NCI-H524 treated with DMSO at 0.1 percent for 48 hours (cell line): ENCODE measurements around the gene SNX9.

Source experiments
- DNase-seq: peaks from one replicate; lab custom pipeline; 2025; lab: John Stamatoyannopoulos, UW

Gene SNX9

DNA sequence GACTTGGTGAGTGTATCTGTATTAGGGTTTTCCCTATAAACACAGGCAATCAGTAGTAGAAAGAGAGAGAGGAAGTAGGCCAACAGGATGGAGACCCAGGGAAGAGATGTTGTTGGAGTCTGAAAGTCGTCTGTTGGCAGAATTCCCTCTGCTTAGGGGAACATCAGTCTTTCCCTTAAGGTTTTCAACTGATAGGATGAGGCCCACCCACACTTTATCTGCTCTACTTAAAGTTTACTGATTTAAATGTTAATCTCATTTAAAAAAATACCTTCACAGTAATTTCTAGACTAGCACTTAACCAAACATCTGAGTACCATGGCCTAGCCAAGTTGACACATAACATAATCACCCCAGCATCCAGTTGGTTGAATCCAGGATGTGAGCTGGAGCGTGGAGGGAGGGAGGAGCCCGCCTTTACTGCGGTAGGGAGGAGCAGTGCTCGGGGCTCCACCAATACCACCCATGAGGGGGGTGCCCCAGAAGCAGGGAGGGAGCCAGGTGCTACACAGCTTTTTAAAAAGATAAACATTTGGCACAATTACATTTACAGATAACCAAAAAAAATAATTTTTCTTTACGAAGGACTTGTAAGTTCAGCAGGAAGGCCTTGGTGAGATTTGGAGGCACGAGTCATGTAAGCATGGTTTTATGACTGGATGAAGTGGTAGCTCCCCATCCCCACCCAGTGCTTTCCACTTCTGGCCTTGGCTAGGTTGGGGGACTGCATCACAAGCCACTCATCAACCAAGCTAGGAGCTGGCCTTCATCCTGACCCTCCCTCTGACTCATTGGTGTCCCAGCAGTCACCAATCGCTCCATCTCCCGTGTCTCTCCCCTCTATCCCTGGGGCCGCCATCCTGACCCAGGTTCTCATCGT lies 18.4 kb upstream of the SNX9 start:
- DNase-seq: no peak

DNA sequence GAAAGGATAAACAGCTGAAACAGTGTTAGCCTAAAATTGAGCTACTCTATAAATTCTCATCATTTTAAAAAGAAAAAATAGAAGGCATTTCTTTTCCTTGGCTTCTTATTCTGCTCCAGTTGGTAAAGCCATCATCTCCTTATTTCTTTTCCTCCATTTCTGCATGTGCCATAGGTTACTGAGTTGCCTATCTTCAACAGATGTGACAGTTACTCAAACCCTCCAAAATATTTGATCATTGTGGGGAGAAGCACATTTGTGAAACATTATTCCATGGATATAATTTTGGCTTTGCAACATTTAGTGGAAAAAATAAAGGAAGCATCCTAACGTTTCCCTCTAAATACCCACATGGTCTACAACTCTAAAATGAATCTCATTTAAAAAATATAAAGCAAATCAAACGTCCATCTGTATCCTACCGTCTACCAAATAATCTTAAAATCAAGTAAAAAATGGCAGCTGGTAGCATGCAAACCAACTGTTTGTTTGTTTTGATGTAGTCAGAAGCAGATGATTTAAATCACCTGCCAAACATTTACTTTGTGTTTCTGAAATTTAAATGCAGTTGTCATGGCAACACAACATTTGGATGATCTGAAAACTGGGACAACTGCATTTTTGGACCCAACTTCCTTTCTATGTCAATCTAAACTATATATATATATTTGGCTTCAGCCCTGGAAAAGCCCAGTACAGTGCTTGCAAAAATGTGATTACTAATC lies 16.8 kb upstream of the SNX9 start:
- DNase-seq: no peak

DNA sequence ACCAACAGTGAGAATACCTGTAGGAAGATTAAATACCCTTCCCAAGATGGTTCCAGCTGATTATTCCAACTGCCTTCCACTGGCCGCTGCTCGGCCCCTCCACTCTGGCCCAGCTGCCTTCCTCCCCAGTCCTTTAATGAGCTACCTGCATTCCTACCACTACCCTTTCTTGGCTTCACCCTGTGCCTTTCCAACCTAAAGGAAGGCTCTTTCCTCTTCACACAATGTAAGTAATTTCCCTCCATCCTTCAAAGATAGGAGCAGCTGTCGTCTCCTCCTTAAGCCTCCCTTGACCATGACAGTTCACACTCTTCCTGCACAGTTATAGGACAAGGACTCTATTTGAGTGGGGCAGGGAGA lies 16.2 kb upstream of the SNX9 start:
- no peak for DNase-seq

DNA sequence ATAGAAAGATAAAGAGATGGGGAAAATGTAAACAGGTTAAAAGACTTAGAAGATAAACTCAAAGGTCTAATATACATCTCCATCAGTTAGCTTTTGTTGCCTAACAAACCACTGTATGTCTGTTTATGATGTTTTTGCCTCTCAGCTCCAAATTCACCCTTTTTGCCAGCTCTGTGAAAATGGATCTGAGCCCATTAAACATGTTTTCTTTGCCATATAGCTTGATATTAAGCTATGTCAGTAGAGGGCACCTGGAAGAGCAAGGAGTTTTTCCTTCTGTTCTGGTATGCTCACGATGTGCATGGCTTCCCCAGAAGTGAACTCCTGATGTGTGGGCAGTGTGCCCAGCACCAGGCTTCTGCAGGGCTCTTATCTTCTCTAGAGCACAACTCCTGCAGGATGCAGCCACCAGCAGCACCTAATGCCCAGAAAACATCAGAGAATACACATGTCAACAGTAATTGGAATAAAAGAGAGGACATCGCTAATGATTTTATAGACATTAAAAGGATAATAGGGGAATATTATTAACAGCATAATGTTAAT lies 14.6 kb upstream of the SNX9 start:
- no peak for DNase-seq

DNA sequence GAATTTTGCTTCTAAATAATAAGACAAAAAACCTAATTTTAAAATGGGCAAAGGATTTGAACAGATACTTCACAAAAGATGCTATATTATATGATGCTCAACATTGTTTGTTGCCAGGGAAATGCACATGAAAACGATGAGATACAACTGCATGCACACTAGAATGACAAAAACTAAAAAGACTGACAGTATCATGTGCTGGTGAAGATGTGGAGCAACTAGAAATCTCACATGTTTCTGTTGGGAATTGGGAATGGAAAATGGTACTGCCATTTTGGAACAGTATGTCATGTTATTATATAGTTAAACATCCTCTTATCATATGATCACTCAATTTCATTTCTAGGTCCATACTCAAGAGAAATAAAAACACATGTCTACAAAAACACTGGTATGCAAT lies 13.4 kb upstream of the SNX9 start:
- DNase-seq: no peak

DNA sequence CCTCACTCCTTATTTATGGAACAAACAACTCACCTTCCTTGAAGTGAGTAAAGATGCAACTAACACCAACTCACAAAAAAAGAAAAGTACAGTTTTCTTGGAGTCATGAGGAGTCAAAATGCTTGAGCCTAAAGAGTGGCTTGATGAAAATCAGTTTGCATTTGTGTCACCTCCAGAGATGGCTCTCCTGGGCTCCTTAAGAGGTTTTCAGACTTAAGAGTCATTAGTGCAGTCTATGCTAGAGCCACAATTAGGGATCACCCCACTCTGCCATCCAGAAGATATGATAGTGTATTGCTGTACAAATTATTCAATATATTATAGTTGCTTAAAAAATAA lies 11.9 kb upstream of the SNX9 start:
- DNase-seq: no peak

DNA sequence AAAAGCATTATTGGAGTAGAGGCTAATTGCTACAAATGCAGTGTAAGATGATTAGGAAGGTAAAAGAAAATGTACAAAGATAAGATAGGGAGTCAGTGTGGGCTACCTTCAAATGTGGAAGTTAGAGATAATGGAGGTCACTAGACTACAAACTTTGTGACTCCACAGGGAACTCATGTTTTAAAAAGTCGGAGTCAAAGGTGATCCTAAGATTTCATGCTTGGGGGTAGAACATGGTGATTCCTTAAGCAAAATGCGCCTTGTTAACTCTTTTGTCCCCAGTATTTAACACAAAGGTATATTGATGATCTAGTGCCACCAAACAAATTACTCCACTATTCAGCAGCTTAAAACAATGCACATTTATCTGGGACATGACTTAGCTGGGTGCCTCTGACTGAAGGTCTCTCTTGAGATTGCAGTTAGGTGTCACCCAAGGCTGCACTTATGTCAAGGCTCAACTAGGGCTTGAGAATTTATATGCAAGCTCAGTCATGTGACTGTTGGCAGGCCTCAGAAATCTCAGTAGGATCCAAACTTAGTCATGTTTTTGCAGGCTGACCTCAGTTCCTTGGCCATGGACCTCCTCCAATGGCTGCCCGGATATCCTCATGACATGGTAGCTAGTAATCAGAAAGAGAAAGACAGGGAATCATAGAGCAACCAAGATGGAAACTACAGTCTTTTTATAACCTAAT lies 11.4 kb upstream of the SNX9 start:
- DNase-seq: no peak

DNA sequence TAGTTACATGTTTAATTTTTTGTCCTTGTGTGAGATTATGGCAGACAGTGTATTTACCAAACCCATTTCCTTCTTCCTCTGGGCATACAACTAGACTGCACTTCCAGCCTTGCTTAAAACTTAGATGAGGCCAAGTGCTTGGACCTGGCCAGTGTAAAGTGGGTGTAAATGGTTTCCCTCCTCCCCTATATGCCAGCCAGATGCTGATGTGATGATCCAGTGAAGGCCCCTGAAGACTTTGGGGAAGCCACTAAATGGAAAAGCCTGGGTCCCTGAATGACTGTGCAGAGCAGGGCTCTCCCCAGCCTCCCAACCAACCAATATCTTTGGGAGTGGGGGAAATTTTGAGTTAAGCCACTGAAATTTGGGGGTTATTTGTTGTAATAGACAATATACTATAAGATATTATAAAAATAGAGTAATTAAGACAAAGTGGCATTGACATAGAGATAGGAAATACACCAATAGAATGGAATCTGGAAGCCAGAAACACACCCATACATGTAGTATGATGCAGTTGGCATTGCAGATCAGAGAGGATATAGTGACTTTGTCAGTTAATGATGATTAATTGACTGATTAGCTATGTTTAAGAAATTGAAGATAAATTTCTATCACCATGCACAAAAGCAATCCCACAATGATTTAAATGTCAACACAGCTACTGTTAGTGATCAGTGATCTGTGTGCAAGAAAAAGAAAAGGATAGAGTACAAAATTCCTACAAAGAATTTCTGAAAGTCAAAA lies 10.4 kb upstream of the SNX9 start:
- no peak for DNase-seq

DNA sequence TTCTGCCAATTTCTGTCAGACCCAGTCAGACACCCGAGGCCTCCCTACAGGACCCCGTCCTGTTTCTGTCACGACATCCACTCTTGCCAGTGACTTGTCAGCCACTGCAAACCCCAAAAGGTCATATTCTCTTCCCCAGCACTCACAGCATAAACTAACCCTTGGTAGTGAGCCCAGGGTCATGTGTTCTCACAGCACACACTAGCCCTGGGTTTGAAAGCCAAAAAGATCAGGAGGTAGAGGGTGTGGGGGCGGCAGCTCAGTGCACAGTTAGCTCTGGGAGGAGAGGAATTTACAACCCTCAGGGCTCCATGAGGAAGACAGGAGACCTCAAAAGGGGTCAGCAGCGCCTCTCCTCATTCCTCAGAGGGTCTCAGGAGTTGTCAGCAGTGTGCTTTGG lies 9.9 kb upstream of the SNX9 start:
- no peak for DNase-seq

DNA sequence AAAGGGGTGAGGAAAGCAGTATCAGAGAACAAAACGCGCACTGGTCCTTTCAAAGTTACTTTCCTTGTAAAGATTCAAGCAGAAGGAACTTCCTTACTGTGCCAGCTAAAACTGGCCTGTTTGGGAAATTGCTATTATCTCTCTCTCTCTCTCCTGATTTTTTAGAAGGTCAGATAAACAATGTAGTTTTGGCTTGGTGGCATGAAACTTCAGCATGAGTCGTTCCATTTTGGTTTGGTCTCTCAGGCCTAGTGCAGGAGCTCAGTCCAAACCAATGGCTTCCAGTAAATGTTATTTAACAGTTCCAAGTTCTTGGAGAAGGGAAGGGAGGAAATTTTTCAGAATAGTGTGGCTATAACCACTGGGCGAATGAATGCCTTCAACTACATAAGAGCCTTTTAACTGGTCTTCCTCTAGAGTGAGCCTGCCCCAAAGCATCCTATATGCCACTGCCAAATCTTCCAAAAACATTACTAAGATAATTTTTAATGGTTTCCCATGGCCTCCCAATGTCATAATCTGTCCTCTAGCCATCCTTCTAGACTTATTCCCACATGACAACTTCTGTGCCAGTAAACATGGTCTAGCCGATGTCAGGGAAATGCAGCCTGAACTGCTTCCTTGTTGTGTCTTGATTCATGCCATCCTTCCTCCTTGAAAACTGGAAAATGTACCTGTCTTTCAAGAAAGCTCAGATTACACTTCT lies 9.1 kb upstream of the SNX9 start:
- no peak for DNase-seq

DNA sequence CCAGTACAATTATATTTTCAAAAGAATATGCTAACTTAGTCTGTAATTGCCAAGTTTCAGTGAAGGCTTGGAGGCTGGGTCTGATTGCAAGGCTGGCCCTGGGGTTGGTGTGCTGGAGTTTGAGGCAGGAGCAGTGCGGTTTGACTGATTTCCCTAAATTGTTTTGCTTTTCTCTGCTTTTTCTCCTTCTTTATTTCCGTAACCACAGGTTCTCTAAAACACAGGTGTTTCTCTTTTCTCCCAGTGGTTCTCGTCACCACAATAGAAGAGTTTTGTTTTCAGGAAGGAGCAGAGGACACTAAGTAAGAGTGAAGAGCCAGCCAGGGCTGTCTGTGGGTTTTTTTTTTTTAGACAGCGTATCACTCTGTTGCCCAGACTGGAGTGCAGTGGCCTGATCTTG lies 8.2 kb upstream of the SNX9 start:
- DNase-seq: no peak

DNA sequence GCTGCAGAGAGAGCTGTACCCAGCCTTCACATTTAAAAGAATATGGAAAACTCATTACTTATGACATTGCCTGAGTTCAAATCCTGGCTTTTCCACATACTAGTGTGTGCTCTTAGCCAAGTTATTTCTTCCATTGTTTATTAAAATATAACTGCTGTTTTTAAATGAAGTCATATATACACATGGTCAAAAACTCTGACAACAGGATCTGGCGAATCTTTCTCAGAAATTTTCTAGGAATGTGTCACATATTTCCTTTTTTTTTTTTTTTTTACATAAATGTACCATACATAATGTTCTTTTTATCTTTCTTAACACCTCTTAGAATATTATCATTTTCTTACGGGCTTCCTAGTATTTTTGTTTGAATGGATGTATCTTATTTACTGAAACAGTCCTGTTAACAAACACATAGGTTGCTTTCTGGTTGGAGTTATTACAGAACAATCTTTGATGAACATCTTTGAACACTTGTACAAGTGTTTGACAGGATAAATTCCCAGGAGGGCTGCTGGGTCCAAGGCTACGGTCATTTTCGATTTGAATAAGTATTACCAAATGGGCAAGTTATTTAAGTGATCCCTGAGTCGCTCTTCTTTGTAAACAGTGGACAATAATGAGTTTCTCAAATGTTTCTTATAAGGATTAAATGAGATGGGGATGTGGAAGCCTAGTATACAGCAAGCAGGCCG lies 1.6 kb upstream of the SNX9 start:
- DNase-seq: no peak

DNA sequence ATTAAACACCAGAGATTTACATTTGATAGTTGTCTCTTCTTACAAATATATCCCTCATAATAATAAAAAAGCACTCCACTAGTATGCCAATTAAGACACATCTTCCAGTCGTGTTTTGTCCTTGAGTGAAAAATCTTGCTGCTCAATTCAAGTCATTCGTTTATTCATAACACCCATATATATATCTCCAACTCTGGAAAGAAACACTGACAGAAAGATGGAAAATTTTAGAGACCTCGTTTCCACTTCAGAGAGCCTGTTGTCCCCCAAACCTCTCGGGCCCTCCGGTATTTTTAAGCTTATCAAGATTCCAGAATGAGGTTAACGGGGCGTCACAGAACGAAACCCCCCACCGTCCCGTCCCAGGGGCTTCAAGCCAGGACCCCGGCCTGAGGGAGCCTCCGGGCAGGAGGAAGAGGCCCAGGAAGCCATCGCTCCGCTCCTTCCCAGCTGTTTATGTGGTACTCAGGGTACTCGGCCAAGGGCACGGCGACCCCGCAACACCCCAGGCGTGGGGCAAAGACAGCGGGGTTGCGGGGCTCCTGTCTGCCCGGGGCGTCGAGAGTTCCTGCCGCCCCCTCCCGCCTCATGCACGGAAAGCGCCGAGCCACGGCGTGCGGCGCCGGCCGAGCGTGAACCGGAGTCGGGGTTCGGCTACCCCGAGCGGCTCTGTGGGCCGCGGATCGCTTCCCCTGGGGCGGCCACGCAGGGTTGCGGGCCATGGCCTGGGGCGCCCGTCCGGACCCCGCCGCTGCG lies 623 bp upstream of the SNX9 start:
- no peak for DNase-seq

DNA sequence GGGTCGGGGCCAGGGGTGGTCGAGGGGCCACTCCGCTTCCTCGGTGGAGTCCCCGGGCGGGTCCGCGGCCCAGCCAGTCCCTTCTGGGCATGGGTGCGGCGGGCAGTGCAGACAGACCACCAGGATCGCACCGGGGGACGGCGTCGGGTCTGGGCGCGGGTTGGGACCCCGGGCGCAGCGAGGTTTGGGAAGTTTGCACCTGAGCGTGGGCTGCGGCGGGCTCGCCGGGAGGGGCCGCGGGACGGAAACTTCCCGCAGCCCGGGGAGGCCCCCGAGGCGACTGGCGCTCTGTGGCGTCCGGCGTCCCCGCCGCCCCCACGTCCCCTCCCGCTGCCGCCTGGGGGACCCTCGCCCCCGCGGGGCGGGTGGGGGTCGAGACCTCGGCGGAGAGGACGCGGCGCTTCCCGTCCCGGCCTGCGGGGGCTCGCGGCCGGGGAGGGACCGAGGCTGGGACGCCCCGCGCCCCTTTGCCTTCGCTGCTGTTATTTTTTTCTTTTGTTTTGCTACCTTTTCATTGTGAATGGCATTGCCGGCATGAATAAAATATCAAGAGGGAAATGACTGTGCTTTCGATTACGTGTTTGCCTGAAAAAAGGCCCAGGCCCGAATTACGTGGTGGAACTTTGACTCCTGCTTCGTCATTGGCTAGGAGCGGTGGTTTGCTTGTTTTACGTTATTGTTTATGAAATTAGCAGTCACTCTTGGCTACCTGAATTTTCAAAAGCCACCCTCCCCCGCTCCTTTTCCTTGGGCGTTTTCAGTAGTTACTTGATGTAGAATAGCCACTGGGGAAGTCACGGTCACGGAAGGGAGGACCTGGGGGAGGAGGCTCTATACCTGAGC lies 703 bp downstream of the SNX9 start:
- no peak for DNase-seq

DNA sequence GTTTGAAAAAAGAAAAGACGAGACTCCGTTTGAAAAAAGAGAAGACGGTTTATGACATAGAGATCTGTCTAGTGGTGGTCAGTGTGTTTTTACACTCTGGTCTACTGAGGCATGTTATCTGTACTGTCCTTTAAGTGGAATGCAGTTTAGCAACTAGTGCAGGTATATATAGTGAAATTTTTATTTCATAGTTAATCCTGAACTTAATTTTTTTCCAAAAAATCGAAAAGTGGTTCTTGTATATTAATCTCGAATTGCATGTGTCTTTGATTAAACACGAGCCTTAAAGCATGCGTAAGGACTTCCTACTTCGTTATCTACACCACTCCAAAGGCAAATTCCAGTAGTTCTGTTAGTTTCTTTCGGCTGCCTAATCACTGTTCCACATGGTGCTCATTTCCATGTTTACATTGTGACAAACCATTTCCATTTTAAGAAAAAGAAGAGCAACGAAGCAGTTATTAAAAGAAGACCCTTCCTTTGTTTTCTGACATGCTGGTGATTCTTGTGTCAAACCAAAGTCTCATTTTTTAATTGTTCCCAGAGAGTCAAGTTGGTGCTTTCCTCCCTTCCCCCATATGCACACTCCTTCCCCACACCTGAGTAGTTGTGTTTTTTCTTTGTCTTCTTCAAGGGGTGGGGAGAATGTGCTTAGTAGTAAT lies 2.3 kb downstream of the SNX9 start:
- DNase-seq: no peak

DNA sequence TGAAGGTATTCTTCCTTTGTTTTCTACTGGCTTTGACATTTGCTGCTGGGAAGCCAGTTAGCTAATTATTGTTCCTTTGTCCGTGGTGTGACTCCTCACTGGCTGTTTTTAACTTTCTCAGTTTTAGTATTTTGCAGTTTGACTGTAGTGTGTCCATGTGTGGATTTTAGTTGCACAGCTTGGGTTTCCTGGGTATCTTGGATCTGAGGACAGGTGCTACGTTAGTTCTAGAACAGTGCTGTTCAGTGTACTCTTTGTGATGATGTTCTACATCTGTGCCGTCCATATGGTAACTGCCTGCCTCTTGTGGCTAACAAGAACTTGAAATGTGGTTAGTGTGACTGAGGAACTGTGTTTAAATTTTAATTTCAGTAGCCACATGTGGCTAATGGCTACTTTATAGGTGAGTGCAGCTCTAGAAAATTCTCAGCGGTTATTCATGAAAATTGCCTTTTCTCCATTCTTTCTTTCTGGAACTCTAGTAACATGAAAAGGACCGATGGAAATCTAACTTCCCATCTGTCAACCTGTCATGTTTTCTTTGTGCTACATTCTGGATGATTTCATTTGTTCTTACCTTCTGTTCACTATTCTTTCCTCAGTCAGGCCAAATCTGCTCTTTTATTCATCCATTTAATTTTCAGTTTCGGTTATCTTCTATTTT lies 7.4 kb downstream of the SNX9 start:
- peak; percentile 79 for DNase-seq

DNA sequence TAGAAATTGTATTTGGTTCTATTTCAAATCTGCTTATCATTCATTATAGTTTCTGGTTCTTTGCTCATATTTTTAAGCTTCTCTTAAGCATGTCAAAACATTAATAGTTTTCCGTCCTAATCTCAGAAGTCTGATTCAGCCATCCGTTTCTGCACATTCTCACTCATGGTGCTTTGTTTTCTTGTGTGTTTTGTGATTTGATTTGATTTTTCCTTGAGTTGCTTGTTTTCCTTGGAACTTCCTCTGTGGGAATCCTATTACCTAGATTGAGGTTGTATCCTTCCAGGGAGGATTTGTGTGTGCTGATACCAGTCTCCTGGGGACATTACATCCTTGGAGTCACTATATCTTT lies 7.9 kb downstream of the SNX9 start:
- no peak for DNase-seq
